NCI-H1105 treated with DMSO at 0.1 percent for 48 hours (cell line): ENCODE data around the gene LINC00305.

Experiments used
- DNase-seq: peaks from one replicate; lab custom pipeline; 2025; lab: John Stamatoyannopoulos, UW

LINC00305 gene

DNA sequence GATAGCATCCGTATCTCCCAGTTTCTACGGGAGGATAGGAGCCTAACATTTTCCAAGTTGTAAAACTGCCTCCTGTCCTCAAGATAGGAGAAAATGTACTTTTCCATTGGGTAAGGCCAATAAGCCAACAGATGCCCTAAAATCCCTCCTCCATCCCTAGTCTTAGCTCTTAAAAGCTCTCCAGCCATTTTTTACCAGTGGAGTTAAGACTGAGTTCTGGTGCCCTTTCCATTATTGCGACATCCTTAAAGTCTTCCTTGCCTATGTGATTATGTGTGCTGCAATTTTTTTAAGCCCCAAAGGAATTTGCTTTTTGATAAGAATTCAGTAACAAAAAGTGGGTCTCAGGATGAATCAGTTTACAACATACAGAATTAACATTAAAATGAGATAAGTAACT, 33.0 kb downstream of the LINC00305 start:
- no peak for DNase-seq

DNA sequence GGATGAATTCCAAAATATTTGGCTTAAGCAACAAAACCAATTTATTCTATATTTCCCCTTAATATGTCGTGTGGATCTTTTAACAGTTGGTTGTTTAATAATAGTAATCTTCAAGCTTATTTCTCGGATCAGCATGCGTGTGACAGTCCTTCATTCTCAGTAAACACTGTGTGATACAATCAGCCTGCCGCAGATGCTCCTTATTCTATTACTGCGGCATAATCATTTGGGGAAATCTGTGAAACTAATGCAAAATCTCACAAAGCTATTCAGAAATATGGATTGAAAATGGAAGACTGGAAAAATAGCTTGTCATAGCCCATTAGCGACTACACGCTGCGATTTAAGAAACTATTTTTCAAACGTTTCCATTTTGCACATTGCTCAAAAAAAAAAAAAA, 36.9 kb downstream of the LINC00305 start:
- no peak for DNase-seq

DNA sequence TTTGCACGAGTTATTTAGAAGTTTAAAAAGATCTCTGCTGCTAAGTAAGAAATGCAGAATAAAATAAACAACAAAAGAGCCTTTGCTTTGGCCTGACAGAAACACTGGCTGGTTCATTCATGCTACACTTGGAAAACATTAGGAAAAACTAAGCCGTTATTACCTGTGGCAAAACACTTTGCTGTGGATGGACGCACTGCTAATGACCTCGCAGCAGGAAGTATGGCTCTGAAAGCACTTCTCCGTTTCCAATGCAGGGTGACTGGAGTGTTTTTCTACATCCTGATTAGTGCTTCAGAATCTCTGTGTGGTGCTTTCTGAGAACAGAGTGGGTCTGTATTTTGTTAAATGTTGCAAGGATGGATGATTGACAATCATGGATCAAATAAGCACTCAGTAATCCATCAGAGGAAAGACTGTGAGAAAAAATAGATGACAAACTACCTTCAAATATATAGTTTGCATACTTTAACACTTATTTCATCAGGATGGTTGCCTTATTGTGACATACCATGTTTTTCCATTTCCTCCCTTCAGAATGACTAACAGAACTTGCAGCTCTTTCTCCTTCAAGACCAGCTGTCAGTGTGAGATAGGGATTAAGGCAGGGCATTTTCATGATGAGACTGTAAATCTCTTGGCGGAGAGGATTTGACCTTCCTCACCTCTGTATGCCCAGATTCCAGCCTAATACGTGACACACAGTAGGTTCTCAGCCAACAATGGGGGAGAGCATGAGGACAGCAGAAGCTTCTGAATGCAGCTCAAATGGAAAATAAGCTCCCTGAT, 38.0 kb downstream of the LINC00305 start:
- DNase-seq: peak; percentile 19

DNA sequence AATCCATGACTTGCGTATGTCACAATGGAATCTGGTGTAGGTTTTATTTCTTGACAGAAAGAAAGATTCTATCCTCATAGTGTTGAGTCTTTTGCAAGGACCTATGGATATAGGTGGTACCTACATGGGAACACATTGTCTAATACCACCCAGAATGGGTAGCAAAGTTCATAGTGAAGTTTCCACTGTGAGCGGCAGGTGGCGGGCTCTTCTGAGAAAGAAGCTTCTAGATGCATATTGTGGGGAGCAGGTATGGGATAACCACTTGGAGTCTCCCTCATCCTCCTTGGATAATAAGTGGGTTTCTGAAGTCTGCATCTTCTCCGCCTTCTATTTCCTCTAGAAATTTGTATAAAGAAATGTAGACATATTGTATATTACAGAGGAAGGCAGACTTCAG, 44.9 kb downstream of the LINC00305 start:
- DNase-seq: no peak

DNA sequence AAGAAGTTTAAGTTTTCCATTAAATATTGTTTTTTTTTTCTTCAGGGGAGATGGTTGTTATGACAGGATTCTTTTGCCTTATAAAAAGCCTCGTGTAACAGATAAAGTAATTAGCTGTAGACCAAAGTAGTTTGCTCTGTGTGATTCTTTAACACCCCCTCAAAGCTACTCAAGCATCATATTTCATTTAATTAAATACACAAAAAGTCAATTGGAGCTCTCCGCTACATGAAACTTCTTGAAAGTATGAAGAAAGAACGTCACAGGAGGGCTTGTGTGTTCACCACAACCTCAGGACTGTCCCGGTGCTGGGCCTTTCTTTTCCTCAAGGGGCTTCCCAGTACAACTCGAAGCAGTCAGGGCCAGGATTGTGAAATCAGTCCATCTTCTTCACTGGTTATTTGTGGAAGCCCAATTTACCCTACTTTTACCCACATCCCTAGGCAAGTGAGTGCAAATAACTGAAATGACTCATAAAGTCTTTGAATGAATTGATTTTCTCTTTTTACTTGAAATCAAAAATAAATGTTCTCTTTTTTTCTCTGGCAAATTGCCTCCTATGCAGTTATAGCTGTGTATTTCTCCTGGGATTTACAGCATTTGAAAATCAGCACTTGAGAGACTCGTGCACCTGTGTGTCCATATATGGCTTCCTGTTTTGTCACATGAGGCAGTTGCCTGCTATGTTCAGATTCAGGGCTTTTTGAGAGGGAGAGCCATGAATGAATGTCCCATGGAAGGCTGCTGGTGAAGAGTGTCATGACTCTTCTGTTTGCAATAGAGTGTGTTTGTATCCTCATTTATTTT, 48.6 kb downstream of the LINC00305 start:
- peak; percentile 62 for DNase-seq

DNA sequence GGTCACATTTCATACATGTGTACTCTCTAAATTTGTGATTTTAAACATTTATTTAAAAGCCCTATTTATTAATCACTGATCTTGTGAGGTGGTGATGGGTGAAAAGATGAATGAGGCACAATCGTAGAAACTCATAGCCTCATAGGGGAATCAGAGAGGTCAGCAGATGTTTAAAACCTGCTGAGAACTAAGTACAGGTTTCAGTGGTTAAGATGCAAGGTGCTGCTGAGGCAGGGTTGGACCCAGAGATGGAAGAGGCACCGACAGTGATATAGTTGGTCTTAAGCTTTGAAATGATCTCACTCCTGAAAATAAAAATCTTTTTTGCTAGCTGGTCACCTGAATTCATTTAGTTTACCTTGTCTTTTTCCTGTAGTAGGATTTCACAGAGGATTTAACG, 49.6 kb downstream of the LINC00305 start:
- no peak for DNase-seq

DNA sequence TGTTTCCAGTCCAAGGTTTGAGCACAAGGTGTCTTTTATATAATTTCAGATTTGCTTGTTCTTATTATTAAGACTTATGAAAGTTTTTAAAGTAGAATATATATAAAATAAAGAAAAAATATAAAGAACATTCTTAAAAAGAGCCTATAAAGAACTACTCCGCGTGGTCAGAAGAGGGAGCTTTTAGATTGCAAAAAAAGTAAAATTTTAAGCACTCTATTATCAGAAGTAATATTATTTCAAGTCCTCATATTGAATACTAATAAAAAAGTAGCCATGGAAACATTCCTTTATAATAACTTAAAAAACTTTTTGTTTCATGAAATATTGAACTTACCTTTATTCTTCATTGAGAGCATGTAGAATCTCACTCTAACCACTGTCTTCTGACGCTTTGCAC, 51.4 kb downstream of the LINC00305 start:
- peak; percentile 13 for DNase-seq

DNA sequence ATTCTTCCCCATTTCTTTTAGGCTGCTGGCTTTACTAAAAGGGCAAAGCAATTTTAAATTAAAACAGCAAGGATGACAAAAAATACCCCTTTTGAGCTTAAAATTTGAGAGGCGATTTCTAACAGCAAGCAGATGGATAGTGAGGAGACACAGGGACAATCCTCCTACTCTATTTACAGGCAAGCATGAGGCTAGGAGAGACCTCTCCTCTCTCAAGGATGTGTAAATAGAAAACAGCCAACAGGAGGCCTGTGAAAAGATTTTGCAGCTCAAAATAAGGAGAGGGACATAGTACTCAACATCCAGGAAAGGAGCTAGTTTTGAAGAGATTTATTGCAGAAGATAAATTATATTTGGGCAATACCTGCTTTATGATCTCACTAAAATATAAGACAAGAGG, 53.8 kb downstream of the LINC00305 start:
- DNase-seq: no peak

DNA sequence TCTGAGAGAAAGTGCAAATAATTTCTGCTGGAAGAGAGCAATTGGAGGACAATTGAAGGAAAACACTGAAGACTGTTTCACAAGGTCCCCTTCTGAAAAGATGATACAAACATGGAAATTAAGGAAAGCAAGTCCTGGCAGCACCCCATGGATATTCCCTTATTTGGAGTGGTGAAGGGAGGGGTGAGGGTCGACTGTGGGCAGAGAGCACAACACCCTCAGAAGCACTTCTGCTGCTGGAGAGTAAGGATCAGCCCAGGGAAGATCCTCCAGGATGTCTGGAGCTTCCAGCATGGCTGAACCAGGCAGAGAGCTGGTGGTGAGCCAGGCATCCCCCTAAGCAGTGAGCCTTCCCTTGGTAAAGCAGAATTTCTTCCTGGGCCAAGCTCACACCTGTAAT, 54.7 kb downstream of the LINC00305 start:
- DNase-seq: no peak

DNA sequence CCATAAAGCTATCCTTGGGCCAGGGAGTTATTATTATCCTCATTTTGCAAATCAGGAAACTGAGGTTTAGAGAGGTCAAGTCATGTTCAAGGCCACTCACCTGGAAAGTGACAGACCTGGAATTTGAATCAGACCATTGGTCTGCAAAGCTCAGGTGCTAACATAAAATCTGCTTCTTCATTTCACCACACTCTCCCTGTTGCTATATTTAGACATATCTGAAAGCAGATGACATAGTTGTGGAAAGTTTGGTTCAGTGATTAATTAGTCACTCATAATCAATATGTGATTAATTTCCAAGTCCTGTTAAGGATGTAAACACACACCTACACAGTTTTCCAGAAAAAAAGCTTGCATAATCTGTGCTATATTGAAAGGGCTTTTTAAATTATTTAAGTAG, 57.4 kb downstream of the LINC00305 start:
- no peak for DNase-seq

DNA sequence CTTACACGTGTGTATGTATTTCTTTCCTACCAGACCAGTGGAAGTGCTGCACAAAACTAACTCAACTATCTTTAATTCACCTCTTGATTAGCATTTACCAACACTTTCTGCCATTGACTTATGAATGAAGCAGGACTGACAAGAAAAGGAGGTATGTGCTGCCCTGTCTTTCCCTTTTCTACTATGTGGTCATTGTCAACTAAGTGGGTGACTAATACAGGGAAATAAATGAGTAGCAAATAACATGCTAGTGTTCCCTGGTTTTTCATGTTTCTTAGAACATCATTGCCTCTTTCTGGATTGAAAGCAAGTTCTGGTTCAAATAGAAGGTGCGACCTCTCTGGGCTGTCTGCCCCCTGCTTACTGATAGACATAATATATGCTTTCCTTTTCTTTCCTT, 58.0 kb downstream of the LINC00305 start:
- DNase-seq: no peak

DNA sequence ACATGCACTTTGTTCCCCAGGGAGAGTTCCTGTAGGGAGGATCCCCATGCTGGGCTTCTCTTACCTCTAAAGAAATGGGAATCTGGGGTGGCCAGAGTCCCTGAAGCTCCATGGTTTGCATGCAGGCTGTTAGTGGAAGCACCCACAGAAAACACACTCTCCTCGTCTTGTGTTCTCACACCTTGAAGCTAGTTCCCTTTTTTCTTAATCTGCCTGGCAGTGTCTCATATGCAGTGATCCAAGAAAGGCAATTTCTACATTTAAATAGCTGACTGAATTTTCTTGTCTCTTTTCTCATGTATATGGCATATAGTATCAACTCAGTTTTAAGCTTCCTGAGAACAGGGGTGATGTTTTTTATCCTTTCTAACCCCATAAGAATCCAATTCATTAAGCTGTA, 65.0 kb downstream of the LINC00305 start:
- DNase-seq: no peak

DNA sequence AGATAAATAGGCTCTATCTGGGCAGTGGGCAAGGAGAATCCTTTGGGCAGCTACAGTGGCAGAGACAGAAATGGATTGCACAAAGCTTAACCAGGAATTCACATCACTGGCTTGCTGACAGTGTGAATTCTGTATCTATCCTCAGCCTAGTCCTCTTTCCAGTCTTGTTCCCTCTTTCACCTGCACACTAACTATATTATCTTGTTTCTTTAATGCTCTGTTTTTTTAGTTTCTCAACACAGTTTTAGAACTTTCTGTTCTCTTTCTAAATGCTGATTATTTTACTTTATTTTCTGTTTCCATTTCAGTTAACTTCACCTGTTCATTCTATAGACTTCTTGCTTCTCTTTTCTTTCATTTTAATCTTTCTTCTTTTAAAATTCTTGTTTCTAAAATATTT, 66.4 kb downstream of the LINC00305 start:
- no peak for DNase-seq

DNA sequence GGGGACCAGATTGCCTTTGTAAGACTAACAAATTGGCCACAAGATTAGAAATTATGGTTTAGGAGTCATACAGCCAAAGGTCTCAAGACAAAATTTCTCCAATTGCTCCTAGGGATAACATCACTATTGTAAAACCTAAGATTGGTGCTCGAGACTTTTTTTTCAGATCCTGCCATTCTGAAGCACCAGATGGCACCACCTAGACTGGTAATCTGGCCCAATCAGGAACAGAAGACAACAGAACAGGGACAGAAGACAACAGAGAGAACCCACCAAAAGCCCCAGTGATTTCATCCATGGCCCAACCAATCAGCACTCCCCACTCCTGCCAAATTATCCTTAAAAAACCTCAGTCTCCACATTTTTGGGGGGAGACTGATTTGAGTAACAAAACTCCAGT, 66.8 kb downstream of the LINC00305 start:
- no peak for DNase-seq

DNA sequence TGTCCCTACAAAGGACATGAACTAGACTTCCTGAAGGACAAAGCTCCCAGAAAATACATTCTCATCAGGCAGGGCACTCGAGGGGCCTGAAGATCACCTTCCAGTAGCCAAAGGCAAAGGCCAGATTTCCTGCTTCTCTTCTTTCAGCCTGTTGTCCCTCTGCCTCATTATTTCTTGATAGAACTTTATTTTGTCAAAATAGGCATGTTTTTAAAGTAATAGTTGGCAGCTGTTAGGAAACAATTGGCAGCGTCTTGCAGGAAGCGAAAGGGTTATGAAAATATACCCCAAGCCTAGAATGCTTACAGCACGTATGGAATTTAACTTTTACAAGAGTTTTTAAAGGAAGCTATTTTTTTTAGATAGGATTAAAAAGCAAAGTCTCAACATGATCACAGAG, 74.9 kb downstream of the LINC00305 start:
- DNase-seq: no peak

DNA sequence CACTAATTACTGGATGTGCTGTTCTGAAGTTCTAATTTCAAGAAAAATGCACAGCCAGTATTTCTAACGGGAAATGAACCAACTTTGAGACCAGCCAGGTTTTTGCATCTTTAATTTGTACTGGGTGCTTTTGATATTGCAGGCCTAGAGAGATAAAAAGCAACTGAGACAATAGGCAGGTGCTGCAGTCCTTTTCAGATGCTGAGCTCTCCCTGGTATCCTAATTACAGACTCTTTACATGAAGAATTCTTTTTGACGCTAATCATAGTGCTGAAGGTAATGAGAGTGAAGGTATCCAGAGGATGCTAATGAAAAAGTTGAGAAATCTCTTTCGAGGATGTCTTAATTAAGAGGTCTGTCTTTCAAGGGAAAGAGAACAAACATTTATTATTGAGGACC, 93.9 kb downstream of the LINC00305 start:
- no peak for DNase-seq

DNA sequence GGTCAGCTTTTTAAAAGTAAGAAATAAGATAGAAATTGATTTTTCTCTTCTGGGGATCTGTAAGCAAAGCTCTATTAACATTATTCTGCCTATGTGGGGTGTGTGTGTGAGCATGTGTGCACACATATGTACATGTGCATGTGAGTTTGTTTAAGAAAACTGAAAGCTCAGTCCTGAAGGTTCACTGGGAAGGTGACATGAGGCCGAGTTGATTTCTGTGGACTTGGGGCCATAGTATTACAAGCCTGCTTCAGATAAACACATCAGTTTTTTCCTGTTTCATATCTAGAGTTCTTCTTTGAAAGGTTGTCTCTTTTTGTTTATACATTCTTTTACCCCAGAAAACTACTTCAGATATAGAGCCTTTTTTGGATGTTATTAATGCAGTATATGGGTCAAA, 95.6 kb downstream of the LINC00305 start:
- DNase-seq: no peak

DNA sequence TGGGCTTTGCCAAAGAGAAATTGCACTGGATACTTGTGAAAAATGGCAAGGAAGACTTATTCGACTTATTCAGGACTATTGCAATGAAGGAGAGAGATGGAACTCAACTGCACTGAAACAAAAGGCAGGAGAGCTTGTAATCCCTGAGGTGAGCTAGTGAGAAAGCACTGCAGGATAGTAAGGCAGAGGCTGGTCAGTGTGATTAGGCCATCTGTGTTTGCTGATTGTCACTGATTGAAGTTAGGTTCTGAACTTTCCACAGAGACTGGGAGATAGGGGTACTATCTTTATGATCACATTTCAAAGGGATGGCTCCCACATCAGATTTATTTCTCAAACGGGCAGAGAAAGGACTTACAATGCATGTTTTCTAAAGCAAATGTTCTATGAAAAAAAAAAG, 96.1 kb downstream of the LINC00305 start:
- no peak for DNase-seq

DNA sequence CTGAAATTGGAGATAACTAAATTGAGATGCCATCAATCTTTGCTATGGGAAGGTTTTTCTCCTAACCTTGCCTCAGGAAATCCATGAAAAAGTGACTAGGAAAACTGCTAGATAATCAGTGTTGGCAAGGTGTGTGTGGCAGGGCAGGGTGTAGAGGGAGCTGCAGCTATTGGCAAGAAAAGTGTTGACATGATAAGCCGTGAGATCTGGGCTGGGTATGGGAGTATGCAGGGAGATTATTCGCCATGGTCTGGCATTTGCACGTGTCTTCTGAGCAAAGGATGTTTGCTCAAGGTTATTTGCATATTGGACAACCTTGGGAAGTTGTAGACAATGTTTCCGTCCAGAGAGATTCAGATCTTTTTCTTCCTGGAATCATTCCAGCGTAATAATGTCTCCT, 104.3 kb downstream of the LINC00305 start:
- DNase-seq: no peak

DNA sequence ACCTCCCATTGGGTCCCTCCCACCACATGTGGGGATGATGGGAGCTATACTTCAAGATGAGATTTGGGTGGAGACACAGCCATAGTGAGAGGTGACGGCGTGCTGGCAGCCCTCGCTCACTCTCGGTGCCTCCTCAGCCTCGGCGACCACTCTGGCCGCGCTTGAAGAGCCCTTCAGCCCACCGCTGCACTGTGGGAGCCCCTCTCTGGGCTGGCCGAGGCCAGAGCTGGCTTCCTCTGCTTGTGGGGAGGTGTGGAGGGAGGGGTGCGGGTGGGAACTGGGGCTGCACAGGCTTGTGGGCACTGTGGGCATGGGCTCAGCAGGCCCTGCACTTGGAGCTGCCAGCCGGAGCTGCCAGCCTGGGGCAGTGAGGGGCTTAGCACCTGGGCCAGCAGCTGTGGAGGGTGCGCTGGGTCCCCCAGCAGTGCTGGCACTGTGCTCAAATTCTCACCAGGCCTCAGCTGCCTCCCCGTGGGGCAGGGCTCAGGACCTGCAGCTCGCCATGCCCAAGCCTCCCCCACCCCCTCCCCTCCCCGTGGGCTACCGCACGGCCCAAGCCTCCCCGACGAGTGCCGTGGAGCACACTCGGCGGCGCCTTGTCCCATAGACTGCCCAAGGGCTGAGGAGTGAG, 106.0 kb downstream of the LINC00305 start:
- DNase-seq: no peak

DNA sequence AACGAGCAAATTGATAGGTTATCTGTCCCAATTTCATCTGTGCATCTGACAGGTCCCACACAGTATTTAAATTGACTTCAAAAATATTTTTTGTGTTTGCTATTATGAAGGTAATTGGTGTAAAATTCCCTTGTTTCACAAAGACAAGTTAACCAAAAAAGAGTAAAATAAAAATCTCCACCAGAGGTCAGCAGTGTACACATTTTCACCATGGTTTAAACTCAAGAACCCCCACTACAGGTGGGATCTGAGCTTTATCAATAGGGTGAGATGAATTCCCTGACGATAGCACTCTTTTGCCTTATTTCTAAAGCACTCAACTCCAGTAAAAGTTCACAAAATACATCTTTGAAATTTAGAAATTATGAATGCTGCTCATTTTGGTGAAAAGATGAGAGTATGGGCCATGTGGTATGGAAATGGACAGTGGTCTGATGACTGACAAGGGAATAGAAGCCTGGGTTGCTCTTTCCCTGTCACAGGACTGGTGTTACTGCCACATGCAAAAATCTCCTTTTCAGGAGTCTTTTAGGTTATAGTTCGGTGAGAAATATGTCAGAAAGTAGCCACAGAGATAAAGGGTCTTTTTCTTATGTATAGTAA, 111.0 kb downstream of the LINC00305 start:
- DNase-seq: peak; percentile 55

DNA sequence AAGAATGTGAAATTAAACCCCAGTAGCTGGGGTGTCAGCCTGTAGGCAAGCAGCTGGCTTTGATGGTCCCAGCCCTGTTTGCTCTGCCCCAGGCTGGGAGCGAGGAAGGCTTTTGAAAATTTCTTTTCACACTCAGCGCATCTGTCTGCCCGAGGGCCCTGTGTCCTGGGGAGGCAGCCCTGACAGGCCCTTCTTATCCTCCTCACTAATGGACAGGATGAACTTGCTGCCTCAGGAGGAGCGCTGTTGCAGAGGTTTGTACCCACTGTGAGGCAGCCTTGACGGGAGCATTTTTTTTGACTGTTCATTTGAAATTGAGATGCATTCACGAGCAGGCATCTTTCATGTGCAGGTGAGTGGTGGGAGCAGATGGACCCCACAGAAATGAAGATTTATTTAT, 116.6 kb downstream of the LINC00305 start:
- no peak for DNase-seq

DNA sequence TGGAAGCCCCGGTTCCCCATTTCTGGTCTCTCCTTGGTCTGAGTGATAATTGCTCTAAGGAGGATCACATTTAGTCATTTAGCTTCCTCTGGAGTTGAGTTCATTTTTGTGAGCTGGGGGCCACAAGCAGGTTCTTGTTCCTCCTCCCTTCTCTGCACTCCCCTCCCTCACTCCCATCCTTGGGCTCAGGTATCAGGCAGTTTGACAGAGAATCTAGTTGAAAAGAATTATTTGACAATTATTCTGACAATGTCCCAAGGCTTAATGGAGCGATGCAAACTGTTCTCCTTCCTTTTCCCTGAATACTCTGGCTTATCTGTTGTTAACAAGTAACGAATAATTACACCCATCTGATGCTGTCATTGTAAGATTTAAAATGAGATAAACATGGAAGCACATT, 117.5 kb downstream of the LINC00305 start:
- no peak for DNase-seq
